ENCODE results near the gene RBPJ. TPM values are rescaled to one million over a fixed set of nuclear protein-coding genes. Genes with fewer than 3 reads are reported as not detected.

Gene RBPJ
- total and polyA plus RNA-seq, 2 of the 8 experiments (the other 6 are each of a cell fraction or from before 2014, with no cell fraction given): 65.5 to 217 TPM

DNA sequence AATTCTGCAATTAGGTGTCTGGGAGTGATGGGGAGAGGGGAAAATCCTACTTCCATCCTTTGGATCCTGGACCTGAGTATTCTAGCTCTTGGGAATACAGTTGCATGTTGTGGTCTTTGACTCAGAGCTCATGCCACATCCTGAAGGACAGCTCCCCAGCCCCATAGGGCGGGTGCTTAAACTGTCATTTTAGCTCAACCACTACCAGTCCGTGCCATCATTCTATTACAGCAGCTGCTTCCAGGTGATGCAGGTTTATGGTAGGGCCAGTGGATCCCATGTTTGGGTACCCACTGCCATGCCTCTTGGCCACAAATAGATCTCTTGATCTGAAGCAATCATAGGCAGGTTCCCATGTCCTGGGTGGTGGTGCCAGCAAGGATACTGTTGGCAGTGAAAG lies 134.8 kb downstream of the RBPJ start (continued):
- TF ChIP-seq BCL11A (IDR thresholded peaks at IDR 0.05; ENCODE audit: low read depth in 2 of 2, low read length in 2 of 2) (no peak), CBX5 (IDR thresholded peaks at IDR 0.05; ENCODE audit: low read depth, low read length) (no peak), SAP30 (IDR thresholded peaks at IDR 0.05; ENCODE audit: insufficient read depth, insufficient replicate concordance, low read length) (no peak), SP4 (IDR thresholded peaks at IDR 0.05; ENCODE audit: low read length) (no peak)
- TF ChIP-seq, protein P1, sequence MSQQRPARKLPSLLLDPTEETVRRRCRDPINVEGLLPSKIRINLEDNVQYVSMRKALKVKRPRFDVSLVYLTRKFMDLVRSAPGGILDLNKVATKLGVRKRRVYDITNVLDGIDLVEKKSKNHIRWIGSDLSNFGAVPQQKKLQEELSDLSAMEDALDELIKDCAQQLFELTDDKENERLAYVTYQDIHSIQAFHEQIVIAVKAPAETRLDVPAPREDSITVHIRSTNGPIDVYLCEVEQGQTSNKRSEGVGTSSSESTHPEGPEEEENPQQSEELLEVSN (IDR thresholded peaks at IDR 0.05): no peak

All from H1 (cell line).